Measurements from ENCODE around the gene RAD51B. TPM values are rescaled to one million over a fixed set of nuclear protein-coding genes. Genes with fewer than 3 reads are reported as not detected.

The RAD51B gene
- total RNA-seq, 1 experiment from 2014 or later, result 23.3 TPM

DNA sequence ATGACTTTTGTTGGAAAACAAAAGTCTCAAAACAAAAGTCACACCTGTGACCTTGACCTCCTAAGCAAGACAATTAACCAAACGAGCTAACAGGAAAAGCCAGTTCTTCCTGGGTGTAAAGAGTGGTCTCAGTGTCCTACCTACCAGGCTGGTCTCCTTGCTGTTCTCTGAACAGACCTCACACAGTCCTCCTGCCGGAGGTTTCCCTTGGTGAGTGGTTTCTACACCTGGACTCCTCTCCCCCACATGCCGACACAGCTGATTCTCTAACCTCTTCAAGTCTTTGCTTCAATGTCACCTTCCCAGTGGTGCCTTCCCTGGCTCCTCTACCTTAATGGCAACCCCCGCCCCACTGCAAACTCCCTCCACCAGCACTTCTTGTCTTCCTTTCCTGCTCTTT is 734.7 kb downstream of the RAD51B start:
- POLR2A ChIA-PET (ENCODE audit: low non-redundant PET), result interaction anchor here (0.7 kb wide), 1 partner anchor 19 kb away, joined by 3 read pairs; no protein-coding TSS in a partner anchor
- CTCF ChIA-PET, result no interaction called here
- peaks cover 47% of the 10 kb centered on the region for H3K4me1 ChIP-seq (ENCODE audit: insufficient read depth, low read length, poor library complexity, severe bottlenecking)
- no peak overlapping the region for H3K4me3 ChIP-seq (ENCODE audit: low read depth, low read length, poor library complexity, severe bottlenecking)
- H3K36me3 ChIP-seq (ENCODE audit: insufficient read depth, low read length, poor library complexity, severe bottlenecking), result no peaks in the 10 kb centered on the region
- no TSS peak for BruUV-seq (replicated peaks)
- intact Hi-C loops (cut with micrococcal nuclease; ENCODE audit: unreplicated experiment), result no loop called here
- no peaks in the 10 kb centered on the region for H3K9me3 ChIP-seq (ENCODE audit: low read depth, low read length, poor library complexity, severe bottlenecking)
- H3K27me3 ChIP-seq (replicated peaks; ENCODE audit: insufficient read depth, low read depth, low read length, poor library complexity), result no peaks in the 10 kb centered on the region
- TF ChIP-seq, protein P1, sequence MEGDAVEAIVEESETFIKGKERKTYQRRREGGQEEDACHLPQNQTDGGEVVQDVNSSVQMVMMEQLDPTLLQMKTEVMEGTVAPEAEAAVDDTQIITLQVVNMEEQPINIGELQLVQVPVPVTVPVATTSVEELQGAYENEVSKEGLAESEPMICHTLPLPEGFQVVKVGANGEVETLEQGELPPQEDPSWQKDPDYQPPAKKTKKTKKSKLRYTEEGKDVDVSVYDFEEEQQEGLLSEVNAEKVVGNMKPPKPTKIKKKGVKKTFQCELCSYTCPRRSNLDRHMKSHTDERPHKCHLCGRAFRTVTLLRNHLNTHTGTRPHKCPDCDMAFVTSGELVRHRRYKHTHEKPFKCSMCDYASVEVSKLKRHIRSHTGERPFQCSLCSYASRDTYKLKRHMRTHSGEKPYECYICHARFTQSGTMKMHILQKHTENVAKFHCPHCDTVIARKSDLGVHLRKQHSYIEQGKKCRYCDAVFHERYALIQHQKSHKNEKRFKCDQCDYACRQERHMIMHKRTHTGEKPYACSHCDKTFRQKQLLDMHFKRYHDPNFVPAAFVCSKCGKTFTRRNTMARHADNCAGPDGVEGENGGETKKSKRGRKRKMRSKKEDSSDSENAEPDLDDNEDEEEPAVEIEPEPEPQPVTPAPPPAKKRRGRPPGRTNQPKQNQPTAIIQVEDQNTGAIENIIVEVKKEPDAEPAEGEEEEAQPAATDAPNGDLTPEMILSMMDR (conservative IDR thresholded peaks at IDR 0.05; ENCODE audit: low read depth, low read length), result no peak
- TF ChIP-seq EZH2 (IDR thresholded peaks at IDR 0.05; ENCODE audit: borderline replicate concordance, low read depth, low read length, poor library complexity, severe bottlenecking), result no peak
- DNase-seq (ENCODE audit: low spot score), result no peak
- no peak overlapping the region for H3K27ac ChIP-seq (ENCODE audit: low read depth, low read length, poor library complexity, severe bottlenecking)

DNA sequence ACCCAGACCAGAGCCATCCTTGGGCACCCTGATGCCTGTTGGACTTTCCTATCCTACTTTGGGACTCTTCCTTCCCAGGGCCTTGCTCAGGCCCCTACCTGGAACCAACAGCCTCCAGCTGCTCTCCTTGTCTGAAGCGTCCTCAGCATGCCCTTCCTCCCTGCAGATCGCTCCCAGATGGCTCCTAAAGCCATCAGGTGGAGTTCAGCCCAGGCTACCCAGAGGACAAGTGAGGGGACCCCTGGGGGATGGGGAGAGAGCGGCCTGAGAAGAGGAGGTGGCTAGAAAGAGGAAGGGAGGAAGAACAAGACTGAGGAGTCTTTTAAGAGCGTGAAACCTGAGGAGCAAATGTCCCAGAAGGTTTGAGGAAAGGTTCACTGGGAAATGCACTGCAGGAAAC is 736.7 kb downstream of the RAD51B start:
- ChIA-PET CTCF (no interaction called here), POLR2A (ENCODE audit: low non-redundant PET) (no interaction called here)
- no peak overlapping the region for H3K27ac ChIP-seq (ENCODE audit: low read depth, low read length, poor library complexity, severe bottlenecking)
- no TSS peak for BruUV-seq (replicated peaks)
- TF ChIP-seq EZH2 (IDR thresholded peaks at IDR 0.05; ENCODE audit: borderline replicate concordance, low read depth, low read length, poor library complexity, severe bottlenecking), result no peak
- TF ChIP-seq, protein P1 (conservative IDR thresholded peaks at IDR 0.05; ENCODE audit: low read depth, low read length), result no peak
- no peaks in the 10 kb centered on the region for H3K27me3 ChIP-seq (replicated peaks; ENCODE audit: insufficient read depth, low read depth, low read length, poor library complexity)
- H3K4me3 ChIP-seq (ENCODE audit: low read depth, low read length, poor library complexity, severe bottlenecking), result no peak overlapping the region
- intact Hi-C loops (cut with micrococcal nuclease; ENCODE audit: unreplicated experiment), result no loop called here
- no peaks in the 10 kb centered on the region for H3K36me3 ChIP-seq (ENCODE audit: insufficient read depth, low read length, poor library complexity, severe bottlenecking)
- no peaks in the 10 kb centered on the region for H3K9me3 ChIP-seq (ENCODE audit: low read depth, low read length, poor library complexity, severe bottlenecking)
- no peak for DNase-seq (ENCODE audit: low spot score)
- H3K4me1 ChIP-seq (ENCODE audit: insufficient read depth, low read length, poor library complexity, severe bottlenecking), result peaks cover 29% of the 10 kb centered on the region

DNA sequence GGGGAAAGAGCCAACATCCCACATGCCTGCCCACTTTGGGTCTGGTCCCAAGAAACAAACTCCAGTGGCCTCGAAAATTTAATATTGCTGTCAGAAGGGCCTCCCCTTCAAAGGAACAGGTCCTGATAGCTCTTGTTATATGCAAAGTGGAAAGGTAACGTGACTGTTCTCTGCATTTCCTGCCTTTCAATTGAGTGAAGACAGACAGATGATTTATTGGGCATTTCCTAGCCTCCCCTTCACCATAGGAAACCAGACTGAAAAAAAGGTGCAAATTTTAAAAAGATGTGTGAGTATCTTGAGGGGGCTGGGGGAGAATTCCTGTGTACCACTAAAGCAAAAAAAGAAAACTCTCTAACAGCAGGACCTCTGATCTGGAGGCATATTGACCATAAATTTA is 738.1 kb downstream of the RAD51B start:
- H3K4me1 ChIP-seq (ENCODE audit: insufficient read depth, low read length, poor library complexity, severe bottlenecking), result peaks cover 15% of the 10 kb centered on the region
- intact Hi-C loops (cut with micrococcal nuclease; ENCODE audit: unreplicated experiment), result no loop called here
- DNase-seq (ENCODE audit: low spot score), result no peak
- TF ChIP-seq EZH2 (IDR thresholded peaks at IDR 0.05; ENCODE audit: borderline replicate concordance, low read depth, low read length, poor library complexity, severe bottlenecking), result no peak
- TF ChIP-seq, protein P1 (conservative IDR thresholded peaks at IDR 0.05; ENCODE audit: low read depth, low read length), result no peak
- BruUV-seq (replicated peaks), result no TSS peak
- POLR2A ChIA-PET (ENCODE audit: low non-redundant PET), result no interaction called here
- no peak overlapping the region for H3K27ac ChIP-seq (ENCODE audit: low read depth, low read length, poor library complexity, severe bottlenecking)
- H3K27me3 ChIP-seq (replicated peaks; ENCODE audit: insufficient read depth, low read depth, low read length, poor library complexity), result no peaks in the 10 kb centered on the region
- CTCF ChIA-PET, result no interaction called here
- no peaks in the 10 kb centered on the region for H3K9me3 ChIP-seq (ENCODE audit: low read depth, low read length, poor library complexity, severe bottlenecking)
- H3K4me3 ChIP-seq (ENCODE audit: low read depth, low read length, poor library complexity, severe bottlenecking), result no peak overlapping the region
- no peaks in the 10 kb centered on the region for H3K36me3 ChIP-seq (ENCODE audit: insufficient read depth, low read length, poor library complexity, severe bottlenecking)

Data from A673 (cell line).